ENCODE data around the gene LY6G6D.
"Not testable (repeated sequence)": the region's sequence is repeated elsewhere in the genome, so short reads cannot be mapped to it uniquely, and the experiment has no call there.

Gene LY6G6D

DNA sequence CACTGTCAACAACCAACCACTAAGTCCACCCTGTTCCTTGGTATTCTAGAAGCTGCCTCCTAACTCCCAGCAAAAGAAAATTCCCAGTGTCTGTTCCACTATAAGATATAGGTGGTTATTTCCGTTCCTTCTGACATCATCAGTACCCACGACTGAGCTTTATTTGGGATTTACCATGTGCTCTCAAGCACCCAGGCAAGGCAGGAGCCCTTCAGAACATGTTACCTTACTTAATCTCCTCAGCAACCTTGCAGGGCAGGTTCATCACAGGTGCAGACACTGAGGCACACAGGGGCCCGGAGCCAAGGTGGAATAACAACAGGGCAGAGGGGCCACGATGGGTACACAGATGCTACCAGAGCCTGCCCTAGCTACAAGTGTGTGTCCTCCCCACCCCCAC lies 22.8 kb upstream of the LY6G6D start:
- DNase-seq (ENCODE audit: low read depth), result no peak

DNA sequence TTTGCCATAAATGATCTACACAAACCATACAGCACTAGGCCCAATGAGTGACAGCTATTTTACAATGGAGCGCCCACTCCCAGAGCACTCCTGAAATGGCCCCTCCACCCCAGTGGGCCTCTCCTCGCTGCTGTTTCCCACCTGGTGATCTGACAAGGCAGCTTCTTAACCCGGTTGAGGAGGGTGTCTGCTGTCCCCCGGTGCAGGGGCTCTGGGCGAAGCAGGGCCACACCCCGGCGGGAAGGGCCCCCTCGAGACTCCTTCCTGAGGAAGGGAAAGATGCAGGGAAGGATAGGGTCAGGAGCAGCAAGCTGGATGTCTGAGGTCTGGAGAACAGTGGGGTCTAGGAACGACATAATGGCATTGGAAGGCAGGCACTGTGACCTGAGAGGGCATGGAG lies 22.3 kb upstream of the LY6G6D start:
- DNase-seq (ENCODE audit: low read depth), result no peak

DNA sequence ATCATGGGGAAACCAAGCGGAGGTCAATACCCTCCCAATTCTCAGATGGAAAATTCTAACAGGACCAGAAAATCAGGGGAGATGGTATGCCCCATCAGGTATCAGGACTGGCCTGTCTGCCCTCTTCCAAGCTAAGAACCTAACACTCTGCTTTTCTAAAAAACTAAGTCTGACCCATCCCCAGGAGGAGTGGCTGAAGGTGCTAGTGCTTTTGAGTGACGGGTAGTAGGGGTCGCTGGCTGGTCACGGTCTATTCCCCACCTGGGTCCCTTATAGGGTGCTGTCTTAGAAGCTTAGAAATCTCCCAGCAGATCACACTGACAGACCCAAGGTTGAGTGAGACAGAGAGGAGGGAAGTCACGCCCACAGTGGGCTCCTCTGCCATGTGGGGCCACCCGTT lies 21.6 kb upstream of the LY6G6D start:
- no peak for DNase-seq (ENCODE audit: low read depth)

DNA sequence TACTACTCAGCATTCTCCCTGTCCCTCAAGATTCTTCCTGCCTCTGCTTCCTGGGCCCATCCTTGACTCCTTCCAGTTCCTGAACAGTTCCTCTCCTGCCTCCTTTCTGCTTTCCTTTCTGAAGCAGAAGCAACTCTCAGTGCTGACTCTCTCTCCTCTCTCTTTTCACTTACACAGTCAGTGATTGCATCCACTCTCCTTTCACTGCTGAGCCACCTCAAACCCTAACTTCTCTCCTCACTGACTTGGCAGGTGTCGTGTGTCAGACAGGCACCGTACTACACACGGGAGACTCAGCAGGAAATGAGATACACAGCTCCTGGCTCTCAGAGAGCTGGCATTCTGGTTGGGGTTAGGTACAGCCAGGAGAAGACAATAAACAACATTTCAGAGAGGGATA lies 17.6 kb upstream of the LY6G6D start:
- no peak for DNase-seq (ENCODE audit: low read depth)

DNA sequence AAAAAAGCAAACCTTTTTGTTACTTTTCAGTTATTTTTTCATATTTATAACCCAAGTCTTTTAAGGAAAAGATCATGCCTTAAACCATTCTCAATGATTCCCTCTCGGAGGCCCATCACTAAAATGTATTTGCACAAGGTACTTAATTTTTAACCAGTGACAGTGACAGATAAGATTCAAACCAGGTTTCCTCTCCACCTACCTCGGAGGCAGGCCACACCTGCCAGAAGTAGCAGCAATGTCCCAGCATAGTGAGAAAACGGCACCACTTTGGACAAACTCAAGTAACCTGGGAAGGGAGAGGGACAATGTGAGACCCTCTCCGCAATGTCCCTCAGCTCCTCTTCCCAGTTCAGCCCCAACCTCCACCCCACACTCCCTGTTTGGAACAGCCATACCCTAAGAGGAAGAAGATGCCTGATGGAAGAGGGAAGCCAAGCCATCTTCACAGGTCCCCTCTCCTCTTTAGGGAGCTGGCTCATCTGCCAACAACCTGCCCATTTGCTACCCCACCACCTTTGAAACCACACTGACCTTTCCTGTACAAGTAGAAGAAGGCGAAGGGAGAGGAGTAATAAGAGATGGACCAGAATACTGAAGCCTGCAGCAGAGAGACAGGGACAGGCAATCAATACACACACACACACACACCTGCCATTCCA lies 14.3 kb upstream of the LY6G6D start:
- no peak for DNase-seq (ENCODE audit: low read depth)

DNA sequence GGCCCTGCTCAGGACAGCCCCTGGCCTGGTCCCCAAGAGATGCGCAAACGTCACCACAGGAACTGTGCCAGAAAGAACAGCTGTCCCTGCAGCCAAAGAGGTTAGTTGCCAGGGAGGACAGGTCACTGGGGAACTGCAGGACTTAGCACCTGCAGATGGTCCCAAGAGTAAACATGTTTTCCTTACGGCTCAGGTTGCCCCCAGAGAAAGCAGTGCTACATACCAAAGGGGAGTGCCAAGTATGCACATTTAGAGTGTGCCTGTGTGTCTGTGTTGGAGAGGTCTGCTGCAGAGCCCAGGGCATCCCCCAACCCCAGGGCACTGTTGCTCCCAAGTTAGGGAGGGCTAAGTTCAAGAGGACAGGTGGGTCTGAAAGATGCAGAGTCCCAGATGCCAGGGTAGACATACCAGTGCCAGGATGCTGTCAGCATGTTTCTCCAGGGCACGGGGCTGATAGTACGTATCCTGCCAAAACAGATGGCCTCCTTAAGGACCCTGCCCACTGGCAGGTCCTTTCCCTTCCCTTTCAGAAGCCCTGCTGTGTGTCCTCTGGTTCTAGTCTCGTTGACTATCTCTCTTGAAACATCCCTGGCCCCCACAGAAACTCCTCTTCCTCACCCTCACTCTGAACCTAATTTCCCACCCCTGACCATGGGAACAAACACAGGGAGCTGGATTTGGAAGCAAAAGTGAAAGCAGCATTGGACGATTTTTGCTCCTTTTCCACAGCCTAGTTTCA lies 13.3 kb upstream of the LY6G6D start:
- no peak for DNase-seq (ENCODE audit: low read depth)

DNA sequence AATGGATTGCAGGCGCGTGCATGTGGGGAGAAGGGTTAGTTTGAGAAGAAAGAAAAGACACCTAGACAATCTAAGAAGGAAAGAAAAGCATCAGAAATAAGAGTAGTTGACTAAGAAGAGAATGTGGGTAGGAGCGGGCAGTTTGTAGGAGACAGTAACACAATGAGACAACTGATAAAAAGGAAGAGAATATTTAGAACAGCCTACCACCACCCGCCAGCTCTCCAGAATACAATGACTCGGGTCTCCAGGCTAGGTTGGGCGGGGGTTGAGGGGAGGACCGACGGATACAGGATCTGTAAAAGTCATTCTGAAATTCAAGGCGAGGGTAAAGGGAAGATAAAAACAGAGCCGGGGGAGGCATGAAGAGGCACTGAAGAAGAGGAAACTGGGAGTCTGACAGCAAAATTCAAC lies 12.7 kb upstream of the LY6G6D start:
- no peak for DNase-seq (ENCODE audit: low read depth)

DNA sequence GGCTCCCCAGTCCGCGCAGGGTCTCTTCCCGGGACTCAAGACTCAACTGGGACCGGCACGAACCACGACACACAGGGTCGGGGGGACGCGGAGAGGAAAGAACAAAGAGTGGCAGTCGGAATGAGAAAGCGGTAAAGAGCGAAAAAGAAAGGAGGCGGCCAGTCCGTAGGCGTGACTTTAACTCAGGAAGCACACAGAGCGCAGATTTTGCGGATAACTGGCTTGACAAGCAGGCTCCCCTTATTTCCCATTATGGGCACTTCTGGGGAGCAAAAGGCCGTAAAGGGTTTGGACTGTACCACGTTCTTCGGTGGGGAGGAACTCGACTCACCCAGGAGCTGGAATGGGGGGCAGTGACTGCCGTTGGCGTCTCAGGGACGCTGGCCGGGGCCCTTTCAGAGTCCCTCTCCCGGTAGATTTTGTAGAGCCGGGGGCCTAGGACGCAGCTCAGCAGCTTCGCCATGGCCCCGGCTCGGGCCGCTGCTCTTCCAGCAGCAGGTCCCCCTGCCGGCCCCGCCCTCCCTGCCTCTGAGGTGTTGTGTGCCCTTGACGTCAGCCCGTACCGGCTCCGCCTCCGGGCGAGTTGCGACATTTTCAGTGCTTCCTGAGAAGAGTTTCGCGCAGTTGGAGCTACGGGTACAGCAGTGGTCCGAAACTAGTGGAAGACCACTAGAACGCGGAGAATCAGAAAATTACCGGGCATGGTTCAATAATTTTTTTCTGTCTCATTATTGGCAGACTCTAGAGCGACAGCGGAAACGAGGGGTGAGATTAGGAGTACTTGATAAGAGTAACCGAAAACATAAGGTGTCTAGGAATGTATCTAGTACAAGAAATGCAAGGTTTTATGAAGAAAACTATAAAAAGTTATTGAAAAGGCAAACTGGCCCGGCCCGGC lies 12.1 kb upstream of the LY6G6D start, which contains the start of gene ABHD16A:
TSS of gene ABHD16A (minus strand) at position 506 of the 898 bp plus-strand sequence. CDS start at position 463, 43 bp downstream.
- DNase-seq (ENCODE audit: low read depth), result peak; percentile 97

DNA sequence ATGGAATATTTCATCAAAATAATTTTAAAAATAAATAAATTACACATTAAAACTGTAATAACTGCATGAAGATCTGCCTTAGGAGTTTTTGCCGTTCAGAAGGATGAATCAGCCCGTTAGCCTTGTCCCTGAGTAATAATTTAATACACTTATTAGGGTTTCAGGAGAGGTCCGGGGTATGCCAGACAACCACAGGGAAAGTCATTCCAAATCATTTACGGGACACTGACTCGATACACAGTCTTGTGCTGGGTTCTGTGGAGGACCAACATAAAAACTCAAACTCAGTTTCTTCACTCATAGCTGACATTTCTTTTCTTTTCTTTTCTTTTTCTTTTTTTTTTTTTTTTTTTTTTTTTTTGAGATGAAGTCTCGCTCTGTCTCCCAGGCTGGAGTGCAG lies 9.2 kb upstream of the LY6G6D start:
- no peak for DNase-seq (ENCODE audit: low read depth)

DNA sequence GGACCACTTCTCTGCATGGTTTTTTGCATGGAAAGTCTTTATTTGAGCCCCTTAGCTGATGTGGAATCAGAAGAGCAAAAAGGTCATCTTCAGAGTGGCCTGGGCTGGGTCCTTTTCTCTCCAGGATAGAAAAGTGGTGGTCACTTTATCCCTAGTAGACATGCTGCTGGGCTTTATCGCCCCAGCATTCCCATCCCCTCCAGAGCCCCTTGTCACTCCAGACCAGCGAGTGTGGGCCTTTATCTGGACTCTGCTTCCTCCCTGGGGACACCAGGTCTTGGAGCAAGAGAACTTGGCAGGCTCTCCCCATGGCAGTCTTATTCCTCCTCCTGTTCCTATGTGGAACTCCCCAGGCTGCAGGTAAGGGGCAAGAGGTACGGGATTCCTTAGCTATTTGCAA lies 8.5 kb upstream of the LY6G6D start, which contains the start of gene LY6G6F:
TSS of gene LY6G6F (plus strand) at position 268 of the 400 bp plus-strand sequence. CDS start at position 309, 41 bp downstream.
- no peak for DNase-seq (ENCODE audit: low read depth)

DNA sequence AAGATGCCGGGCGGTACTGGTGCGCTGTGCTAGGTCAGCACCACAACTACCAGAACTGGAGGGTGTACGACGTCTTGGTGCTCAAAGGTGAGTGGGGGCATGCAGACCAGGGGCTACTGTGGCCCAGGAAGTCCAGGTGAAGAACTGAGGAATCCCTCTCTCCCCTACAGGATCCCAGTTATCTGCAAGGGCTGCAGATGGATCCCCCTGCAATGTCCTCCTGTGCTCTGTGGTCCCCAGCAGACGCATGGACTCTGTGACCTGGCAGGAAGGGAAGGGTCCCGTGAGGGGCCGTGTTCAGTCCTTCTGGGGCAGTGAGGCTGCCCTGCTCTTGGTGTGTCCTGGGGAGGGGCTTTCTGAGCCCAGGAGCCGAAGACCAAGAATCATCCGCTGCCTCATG lies 7.4 kb upstream of the LY6G6D start:
- DNase-seq (ENCODE audit: low read depth), result no peak

DNA sequence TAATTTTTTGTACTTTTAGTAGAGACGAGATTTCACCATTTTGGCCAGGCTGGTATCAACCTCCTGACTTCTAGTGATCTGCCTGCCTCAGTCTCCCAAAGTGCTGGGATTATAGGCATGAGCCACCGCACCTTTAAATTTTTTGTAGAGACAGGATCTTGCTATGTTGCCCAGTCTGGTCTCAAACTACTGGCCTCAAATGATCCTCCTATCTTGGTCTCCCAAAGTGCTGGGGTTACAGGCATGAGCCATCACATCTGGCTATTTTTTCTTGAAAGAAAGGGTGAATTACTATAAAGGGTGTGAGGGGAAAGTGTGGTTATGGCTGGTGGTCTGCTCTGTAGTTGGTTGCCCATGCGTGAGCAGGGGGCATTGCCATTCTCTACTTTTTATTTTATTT lies 6.9 kb upstream of the LY6G6D start:
- DNase-seq (ENCODE audit: low read depth), result no peak

DNA sequence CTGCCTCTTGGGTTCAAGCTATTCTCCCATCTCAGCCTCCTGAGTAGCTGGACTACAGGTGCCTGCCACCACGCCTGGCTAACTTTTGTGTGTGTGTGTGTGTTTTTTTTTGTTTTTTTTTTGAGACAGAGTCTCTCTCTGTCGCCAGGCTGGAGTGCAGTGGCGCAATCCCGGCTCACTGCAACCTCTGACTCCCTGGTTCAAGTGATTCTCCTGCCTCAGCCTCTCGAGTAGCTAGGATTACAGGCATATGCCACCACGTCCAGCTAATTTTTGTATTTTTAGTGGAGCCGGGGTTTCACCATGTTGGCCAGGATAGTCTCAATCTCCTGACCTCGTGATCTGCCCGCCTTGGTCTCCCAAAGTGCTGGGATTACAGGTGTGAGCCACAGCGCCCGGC lies 6.0 kb upstream of the LY6G6D start:
- DNase-seq (ENCODE audit: low read depth), result not testable (repeated sequence)

DNA sequence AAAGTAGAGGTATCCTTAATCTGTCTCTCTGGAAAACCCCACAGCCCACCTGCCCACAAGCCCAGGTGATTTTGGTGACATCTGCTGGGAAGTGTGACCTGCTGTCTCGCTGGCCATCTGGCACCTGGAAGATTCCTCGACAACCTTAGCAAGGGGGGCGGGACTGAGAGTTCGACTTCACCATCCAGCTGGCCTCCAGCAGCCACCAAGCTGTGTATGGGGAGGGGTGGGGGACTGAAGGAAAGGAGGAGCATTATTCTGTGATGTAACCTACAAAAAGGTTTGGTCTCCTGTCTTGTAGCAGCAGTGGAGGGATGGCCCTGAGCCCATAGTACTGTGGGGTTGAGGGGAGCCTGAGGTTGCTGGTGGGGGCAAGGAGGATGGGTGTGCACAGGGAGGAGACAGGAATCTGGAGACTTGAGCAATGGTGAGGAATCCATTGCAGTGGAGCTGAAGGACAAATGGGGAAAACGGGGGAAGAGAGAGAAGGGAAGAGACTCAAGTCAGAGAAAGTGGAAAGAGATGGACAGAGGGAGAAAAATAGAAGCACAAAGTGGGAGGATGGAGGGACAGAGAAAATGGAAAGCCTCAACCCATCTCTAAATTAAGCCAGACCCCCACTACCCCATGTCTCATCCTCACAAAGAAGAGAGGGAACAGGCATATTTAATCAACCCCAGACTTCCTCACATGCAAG lies 4.5 kb upstream of the LY6G6D start:
- no peak for DNase-seq (ENCODE audit: low read depth)

DNA sequence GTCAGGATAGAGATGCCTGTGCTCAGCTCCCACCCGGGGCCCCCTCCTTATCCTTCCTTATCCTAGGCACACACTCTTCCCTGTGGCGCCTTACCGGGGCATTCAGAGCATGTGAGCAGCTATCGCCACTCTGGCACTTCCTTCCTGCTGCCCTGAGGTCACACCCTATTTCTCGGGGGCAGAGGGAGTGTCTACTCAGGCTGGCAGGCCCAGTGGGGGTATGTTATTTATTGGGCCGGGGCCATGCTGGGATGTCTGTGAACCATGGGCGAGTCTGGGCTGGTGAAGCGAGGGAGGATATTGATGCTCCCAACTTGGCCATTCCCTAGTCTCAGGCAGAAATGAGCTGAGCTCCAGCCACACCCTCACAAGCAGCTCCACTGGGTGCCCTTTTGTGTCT lies 3.9 kb upstream of the LY6G6D start:
- DNase-seq (ENCODE audit: low read depth), result no peak

DNA sequence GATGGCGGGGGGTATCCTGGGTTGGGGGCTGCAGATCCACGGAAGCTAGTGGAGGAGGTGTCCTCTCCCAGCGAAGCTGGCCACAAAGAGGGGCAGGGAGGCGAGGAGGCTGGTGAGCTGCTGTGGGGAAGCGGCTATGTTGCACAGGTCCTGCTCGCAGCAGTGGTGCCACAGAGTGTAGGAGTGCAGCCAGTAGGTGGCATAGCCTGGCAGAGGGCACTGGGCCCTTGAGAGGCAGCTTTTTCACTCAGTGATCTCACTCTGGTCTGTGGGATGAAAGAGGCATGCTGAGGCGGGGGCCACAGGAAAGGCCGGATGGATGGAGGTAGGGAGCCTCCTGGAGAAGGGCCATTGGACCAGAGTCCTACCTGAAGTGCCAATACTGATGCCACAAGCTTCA lies 2.9 kb upstream of the LY6G6D start:
- no peak for DNase-seq (ENCODE audit: low read depth)

DNA sequence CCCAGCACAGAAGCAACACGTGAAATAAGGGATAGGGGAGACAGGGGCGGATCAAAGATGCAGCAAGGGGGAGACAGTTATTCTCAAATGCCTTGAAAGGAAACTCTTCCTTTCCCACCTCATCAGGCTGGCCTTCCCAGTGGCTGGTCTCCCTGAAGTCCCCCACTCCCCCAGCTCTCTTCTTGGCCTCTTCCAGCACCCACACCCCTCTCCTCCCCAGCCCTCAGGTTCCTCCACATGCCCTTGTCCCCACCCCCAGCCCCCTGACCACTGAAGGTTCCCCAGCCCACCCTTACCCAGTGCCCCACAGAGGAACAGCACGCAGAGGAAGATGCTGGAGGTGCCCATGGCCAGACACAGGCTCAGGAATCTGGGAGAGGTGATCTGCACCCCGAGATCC lies 1.7 kb upstream of the LY6G6D start:
- DNase-seq (ENCODE audit: low read depth), result no peak

DNA sequence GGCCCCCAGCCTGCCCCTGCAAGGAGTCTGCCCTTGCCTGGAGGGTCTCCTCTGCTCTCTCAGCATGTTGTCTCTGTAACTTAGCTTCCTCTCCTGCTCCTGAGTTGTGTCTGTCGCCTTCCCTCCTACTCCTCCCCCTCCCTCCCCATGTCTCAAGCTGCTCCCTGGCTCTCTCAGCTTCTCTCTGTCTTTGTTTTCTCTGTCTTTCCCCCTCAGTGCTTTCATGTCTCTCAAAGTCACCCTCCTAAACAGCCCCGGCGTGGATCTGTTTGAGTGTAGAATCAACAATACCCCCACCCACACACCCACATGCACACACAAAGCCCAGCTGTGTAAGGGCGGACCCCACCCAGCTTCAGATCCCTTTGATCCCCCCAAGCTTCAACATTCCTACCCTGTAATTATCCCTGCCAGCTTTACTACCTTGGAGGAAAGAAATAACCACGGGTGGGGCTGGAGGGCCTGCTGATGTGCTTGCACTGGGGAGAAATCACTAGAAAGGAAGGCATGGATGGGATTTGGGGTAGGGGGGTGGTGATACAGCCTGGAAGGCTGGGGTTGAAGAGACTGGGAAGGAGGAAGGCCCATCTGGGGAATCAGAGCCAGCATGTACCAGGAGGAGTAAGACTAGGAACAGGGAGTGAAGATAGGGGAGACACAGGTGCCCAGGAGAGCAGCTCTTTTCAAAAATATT lies 1.0 kb upstream of the LY6G6D start:
- DNase-seq (ENCODE audit: low read depth), result no peak

DNA sequence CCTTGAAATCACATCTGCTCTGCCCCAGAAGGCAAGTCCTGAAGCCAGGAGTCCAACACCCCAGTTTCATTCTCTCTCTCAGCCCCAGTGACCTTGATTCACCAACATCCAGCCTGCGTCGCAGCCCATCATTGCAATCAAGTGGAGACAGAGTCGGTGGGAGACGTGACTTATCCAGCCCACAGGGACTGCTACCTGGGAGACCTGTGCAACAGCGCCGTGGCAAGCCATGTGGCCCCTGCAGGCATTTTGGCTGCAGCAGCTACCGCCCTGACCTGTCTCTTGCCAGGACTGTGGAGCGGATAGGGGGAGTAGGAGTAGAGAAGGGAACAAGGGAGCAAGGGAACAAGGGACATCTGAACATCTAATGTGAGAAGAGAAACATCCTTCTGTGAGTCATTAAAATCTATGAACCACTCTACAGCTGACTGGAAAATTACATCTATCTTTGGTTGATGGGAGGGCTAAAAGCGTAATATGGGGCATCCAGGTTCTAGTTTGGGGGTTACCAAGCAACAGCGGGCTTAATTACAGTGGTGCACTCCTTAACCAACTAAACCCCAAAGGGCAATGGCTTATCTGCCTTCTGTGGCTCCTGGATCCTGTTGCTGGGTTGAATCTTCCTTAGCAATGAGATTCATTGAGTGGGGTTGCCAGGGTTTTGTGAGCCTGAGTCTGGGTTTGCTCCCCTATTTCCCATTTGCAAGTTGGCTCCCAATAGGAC lies 2.5 kb downstream of the LY6G6D start:
- no peak for DNase-seq (ENCODE audit: low read depth)

DNA sequence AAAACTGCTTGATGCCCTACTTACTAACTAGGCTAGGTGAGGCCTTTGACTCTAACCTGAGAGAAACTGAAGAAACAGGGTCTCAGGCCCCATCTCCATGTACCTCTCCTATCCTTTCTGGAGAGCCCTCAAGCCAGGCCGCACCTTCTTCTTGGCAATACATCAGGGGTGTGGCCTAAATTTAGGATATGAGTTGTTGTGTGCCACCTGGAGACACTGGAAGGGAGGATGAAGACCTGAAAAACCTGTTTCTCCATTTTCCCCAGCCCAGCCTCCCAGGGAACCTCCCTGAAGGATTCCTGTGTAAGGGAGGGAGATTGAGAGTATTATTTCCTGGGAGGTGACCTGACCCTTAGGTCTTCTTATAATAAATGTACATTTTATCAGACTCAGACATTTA lies 3.1 kb downstream of the LY6G6D start:
- DNase-seq (ENCODE audit: low read depth), result no peak

DNA sequence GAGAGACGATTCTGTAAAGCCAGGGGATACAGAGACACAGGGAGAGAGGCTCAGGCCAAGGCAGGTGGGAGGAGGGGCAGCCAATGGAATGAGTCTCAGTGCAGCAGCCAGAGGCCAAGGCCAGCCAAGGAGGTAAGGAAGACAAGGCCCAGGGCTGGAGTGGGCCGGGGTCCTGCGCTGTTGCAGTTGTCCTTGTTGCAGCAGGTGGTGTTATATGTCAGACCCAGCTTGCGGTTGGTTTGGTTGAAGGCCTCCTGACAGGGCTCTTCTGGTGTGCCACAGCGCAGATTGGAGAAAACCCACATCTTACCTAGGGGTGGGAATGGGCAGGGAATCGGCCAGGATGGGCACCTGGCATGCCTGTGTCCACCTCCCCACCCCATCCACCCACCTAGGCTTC lies 3.9 kb downstream of the LY6G6D start:
- no peak for DNase-seq (ENCODE audit: low read depth)
